ENCODE data around the gene ALDH1L1. TPM values are rescaled to one million over a fixed set of nuclear protein-coding genes. Genes with fewer than 3 reads are reported as not detected.
"Not testable (repeated sequence)": the region's sequence is repeated elsewhere in the genome, so short reads cannot be mapped to it uniquely, and the experiment has no call there.

Gene ALDH1L1
- total RNA-seq, 1 donor from 2014 or later, result not detected

GRCh38 chr3:126076140-126076539 lies 104.2 kb downstream of the ALDH1L1 start:
- H3K4me3 Mint-ChIP-seq (ENCODE audit: unreplicated experiment), result no peak overlapping the region
- no peak overlapping the region for H3K27ac Mint-ChIP-seq (ENCODE audit: unreplicated experiment)
- DNase-seq (ENCODE audit: low spot score), result no peak
- H3K9me3 Mint-ChIP-seq (ENCODE audit: unreplicated experiment), result no peaks in the 10 kb centered on the region
- H3K27me3 Mint-ChIP-seq (ENCODE audit: unreplicated experiment), result no peaks in the 10 kb centered on the region
- H3K4me1 Mint-ChIP-seq (ENCODE audit: unreplicated experiment), result no peaks in the 10 kb centered on the region
- peaks cover 3% of the 10 kb centered on the region for H3K36me3 Mint-ChIP-seq (ENCODE audit: low read depth, unreplicated experiment)
- no peak for TF ChIP-seq CTCF (IDR thresholded peaks at IDR 0.05; ENCODE audit: unreplicated experiment)

- Mint-ChIP-seq H3K27me3 (ENCODE audit: unreplicated experiment) (peaks cover 3% of the 10 kb centered on the region), H3K27ac (ENCODE audit: unreplicated experiment) (no peak overlapping the region), H3K9me3 (ENCODE audit: unreplicated experiment) (no peaks in the 10 kb centered on the region), H3K4me3 (ENCODE audit: unreplicated experiment) (no peak overlapping the region), H3K36me3 (ENCODE audit: low read depth, unreplicated experiment) (peaks cover 4% of the 10 kb centered on the region), H3K4me1 (ENCODE audit: unreplicated experiment) (no peaks in the 10 kb centered on the region)
- no peak for TF ChIP-seq CTCF (IDR thresholded peaks at IDR 0.05; ENCODE audit: unreplicated experiment)
- DNase-seq (ENCODE audit: low spot score), result no peak
These were observed 110.2 kb downstream of the ALDH1L1 start for GRCh38 chr3:126070146-126070545.

GRCh38 chr3:126067959-126068358 lies 112.4 kb downstream of the ALDH1L1 start:
- H3K27ac Mint-ChIP-seq (ENCODE audit: unreplicated experiment), result no peak overlapping the region
- no peaks in the 10 kb centered on the region for H3K9me3 Mint-ChIP-seq (ENCODE audit: unreplicated experiment)
- H3K27me3 Mint-ChIP-seq (ENCODE audit: unreplicated experiment), result peaks cover 3% of the 10 kb centered on the region
- peaks cover 4% of the 10 kb centered on the region for H3K36me3 Mint-ChIP-seq (ENCODE audit: low read depth, unreplicated experiment)
- no peak overlapping the region for H3K4me3 Mint-ChIP-seq (ENCODE audit: unreplicated experiment)
- no peak for DNase-seq (ENCODE audit: low spot score)
- TF ChIP-seq CTCF (IDR thresholded peaks at IDR 0.05; ENCODE audit: unreplicated experiment), result no peak
- no peaks in the 10 kb centered on the region for H3K4me1 Mint-ChIP-seq (ENCODE audit: unreplicated experiment)

- not testable (repeated sequence) for DNase-seq (ENCODE audit: low spot score); H3K36me3 Mint-ChIP-seq (ENCODE audit: low read depth, unreplicated experiment); H3K4me3 Mint-ChIP-seq (ENCODE audit: unreplicated experiment); H3K9me3 Mint-ChIP-seq (ENCODE audit: unreplicated experiment); H3K27me3 Mint-ChIP-seq (ENCODE audit: unreplicated experiment); H3K4me1 Mint-ChIP-seq (ENCODE audit: unreplicated experiment); H3K27ac Mint-ChIP-seq (ENCODE audit: unreplicated experiment)
These were observed 113.7 kb downstream of the ALDH1L1 start for GRCh38 chr3:126066676-126067075.

- Mint-ChIP-seq H3K27me3 (ENCODE audit: unreplicated experiment) (peaks cover 3% of the 10 kb centered on the region), H3K9me3 (ENCODE audit: unreplicated experiment) (no peaks in the 10 kb centered on the region), H3K27ac (ENCODE audit: unreplicated experiment) (no peak overlapping the region), H3K4me1 (ENCODE audit: unreplicated experiment) (no peaks in the 10 kb centered on the region), H3K36me3 (ENCODE audit: low read depth, unreplicated experiment) (peaks cover 4% of the 10 kb centered on the region), H3K4me3 (ENCODE audit: unreplicated experiment) (no peak overlapping the region)
- TF ChIP-seq CTCF (IDR thresholded peaks at IDR 0.05; ENCODE audit: unreplicated experiment), result no peak
- no peak for DNase-seq (ENCODE audit: low spot score)
These were observed 114.5 kb downstream of the ALDH1L1 start for GRCh38 chr3:126065876-126066275.

Measured in endothelial cell (in vitro differentiated cells).